ENCODE results near the gene LCN1.

LCN1 gene

DNA sequence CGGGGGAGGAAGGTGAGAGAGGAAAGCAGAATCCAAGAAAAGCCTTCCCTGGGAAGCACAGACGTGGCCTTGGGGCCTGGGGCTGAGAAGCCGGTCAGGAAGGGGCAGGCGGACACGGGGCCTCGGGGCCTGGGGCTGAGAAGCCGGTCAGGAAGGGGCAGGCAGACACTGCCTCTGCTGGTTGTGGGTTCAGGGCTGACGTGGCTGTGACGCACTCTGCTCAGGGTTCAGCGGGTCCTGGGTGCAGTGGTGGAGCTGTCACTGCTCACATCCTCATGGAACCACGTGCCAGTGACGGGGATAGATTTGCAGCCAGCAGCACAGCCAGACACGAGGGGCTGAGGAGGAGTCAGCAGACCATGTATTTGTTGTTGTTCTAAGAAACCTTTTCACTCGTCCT lies 53.1 kb downstream of the LCN1 start:
- no peak for DNase-seq

GRCh38 chr9:135574943-135575342 lies 53.7 kb downstream of the LCN1 start:
- no peak for DNase-seq

All from C1 segment of cervical spinal cord (tissue), 14 donors.